ENCODE data around the gene LOXHD1.

LOXHD1 gene

DNA sequence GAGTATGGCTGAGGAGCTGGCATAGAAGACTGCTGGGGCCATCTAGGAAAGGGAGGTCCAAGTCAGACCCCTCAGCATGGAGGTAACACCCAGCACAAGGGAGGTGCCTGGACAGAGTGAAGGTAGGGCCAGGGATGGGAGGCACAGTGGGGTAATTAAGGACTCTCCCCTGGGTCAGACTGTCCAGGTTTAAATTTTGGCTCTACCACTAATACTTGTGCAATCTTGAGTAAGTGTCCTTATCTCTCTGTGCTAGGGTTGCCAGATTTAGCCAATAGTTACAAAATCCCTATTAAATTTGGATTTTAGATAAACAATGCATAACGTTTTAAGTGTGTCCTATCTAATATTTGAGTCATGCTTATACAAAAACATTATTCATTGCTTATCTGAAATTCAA is 109.5 kb downstream of the LOXHD1 start:
- in situ Hi-C loops (cut with HindIII; ENCODE audit: low sequenced_read_pairs), result no loop called here

DNA sequence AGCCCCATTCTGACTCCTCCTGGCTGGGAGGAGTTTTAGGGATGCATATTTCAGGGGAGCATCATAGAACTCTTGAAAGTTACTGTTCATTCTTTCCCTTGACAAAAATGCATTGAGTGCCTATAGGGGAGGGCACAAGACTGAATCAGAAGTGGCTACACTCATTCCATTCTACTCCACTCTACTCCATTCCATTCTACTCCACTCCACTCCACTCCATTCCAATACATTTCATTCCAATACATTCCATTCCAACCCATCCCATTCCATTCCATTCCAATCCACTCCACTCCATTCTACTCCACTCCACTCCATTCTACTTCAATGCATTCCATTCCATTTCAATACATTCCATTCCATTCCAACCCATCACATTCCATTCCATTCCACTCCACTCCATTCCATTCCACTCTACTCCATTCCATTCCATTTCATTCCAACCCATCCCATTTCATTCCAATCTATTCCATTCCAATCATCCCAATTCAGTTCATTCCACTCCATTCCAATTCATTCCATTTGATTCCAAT is 110.8 kb downstream of the LOXHD1 start:
- in situ Hi-C loops (cut with HindIII; ENCODE audit: low sequenced_read_pairs), result no loop called here

DNA sequence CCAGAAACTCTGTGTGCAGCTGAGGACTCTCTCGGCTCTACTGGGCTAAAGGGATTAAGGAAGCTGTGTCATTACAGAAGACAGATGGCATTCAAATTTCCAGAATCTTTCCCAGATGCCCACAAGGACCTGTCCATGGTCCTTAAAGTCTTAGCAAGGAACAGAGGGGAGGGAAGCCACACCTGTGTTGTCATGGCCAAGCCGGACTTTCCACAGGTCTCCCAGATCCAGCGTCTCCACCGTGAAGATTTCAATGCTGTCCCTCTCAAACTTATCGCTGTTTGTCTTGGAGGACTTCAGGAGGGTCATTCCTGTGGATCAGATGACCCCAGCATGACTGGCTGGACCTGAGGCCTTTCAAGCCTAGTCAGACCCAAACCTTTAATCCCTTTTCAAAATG is 114.5 kb downstream of the LOXHD1 start:
- in situ Hi-C loops (cut with HindIII; ENCODE audit: low sequenced_read_pairs), result no loop called here

DNA sequence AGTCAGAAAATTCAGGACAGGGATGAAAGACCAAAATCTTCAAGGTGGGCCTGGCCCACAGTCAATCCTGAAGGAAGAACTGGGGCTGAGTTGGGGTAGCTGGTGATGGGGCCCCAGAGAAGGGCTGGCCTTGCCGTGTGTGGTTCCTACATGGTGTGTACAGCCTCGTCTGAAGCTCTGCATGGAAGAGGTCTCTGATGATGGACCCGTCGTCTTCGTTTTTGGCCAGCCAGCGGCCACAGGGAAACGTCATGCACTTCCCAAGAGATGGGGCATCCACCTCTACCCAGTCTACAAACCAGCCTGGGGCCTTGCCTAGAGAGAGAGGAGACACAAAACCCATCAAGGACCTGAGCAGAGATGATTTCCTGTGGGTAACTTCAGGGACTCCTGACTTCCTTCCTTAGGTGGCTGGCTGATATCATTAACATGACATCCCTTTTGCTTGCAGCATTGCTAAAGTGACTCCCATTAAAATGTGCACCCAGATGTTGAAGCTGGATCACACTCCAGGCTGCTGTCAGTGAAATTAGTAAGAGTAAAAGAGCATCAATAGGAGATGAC is 115.3 kb downstream of the LOXHD1 start:
- in situ Hi-C loops (cut with HindIII; ENCODE audit: low sequenced_read_pairs), result no loop called here

DNA sequence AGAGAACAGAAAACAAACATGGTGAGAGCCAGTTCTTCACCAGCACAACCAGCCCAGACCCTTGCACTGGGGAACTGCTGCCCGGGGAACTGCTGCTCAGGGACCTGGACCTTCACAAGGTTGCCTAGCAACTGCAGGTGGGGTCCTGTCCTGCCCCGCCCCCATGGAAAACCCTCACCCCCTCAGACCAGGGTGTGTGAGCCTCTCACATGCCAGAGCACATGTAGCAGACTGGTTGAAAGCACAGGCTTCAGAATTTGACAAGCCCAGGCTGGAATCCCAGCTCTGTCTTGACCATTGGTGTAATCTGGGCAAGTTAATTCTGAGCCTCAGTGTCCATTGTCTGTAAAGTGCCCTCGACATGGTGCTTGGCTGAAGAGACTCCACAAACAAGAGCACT is 118.6 kb downstream of the LOXHD1 start:
- in situ Hi-C loops (cut with HindIII; ENCODE audit: low sequenced_read_pairs), result no loop called here

DNA sequence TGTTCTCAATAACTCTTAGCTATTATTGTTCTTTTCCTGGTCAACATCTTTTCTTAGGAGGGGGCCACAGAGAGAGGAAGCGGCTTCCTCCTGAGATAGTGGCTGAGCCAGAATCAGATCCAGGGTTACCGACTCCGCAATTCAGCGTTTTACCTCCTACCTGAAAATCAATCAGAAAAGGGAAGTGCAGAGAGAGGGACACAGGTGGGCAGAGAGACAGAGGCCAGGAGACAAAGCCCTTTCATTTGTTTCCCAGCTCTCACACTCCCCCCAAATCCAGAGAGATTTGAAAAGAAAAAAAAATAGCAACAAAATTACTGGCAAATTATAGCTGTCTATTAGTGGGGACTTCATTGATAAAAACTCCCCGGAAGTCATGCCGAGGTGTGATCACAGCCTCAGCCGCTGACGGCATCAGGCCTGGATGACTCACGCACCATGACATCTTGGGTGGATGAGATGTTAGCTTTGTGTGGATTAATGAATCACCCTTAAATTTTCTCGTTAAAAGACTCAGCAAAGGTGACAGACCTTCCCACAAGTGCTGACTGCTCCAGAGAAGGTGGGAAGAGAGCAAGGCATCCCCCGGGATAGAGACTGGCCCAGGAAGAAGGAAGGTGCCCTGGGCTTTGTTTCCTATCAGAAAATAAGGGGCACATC is 120.7 kb downstream of the LOXHD1 start:
- in situ Hi-C loops (cut with HindIII; ENCODE audit: low sequenced_read_pairs), result no loop called here

DNA sequence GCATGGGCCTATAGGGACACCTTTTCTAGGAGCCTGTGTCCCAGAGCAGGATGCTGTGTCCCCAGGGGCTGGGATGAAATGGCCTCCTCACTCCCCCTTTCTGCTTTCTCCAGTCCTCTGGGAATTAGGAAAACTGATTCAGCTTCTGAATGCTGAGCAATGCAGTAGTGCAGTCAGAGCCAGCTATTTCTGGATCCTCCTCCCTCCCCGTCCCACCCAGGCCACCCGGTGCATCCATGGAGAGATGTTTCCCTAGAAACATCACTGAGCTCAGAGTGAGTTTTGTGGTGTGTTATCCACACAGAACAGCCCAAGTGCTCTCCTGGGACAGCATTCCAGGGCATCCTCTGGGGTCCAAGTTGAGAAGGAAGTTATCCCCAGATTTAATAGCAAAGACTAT is 125.5 kb downstream of the LOXHD1 start:
- in situ Hi-C loops (cut with HindIII; ENCODE audit: low sequenced_read_pairs), result no loop called here

DNA sequence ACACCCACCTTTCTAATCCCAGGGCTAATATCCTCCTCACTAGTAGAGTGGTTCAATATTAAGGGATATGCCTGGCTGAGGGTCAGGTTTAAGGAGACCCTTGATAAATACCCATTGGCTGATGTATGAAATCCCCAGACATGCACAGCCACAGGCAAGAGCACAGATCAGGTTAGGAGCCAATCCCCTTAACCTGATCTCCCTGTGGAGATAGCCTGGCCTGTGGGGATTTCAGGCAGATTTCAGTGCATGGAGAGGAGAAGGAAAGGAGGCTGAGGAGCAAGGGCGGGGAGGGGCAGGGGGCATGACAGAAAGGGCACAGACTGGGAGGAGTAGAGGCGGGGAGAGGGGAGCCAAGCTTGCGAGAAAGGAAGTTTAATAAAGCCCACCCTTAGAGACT is 129.0 kb downstream of the LOXHD1 start:
- in situ Hi-C loops (cut with HindIII; ENCODE audit: low sequenced_read_pairs), result no loop called here

DNA sequence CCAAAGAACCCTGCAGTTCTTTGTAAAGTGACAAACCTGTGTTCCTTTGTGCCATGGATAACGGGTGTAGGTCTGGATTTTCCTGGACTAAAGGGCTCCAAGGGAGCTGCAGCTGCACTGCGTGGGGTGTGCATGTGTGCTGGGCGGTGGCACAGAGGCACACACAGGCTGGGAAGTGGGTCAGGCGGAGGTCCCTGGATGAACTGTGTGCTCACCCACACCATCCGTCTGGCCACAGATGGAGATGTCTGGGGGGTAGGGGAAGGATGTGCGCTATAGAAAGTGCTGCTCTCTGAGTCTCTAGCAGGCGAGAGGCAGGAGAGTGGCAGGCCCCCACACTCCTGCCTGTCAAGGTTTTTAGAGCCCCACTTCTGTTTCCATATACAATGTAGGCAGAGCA is 137.2 kb downstream of the LOXHD1 start:
- in situ Hi-C loops (cut with HindIII; ENCODE audit: low sequenced_read_pairs), result no loop called here

DNA sequence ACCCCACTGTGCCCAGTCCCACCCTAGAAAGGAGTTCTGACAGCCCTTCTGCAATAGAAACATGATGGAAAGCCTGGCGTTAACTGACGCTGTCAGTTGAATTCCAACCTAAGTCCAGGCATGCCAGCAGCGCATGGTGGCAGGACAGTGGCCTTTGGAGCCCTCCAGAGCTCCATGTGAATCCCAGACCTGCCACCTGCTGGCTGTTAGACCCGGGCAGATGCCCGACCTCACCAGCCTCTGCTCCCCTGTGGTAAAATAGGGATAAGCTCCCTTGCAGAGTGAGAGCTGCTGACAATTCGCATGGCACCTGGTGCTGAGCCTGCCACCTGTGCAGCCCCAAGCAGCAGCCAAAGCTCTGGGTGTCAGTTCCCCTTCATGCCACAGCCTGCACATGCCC is 138.6 kb downstream of the LOXHD1 start:
- in situ Hi-C loops (cut with HindIII; ENCODE audit: low sequenced_read_pairs), result no loop called here

DNA sequence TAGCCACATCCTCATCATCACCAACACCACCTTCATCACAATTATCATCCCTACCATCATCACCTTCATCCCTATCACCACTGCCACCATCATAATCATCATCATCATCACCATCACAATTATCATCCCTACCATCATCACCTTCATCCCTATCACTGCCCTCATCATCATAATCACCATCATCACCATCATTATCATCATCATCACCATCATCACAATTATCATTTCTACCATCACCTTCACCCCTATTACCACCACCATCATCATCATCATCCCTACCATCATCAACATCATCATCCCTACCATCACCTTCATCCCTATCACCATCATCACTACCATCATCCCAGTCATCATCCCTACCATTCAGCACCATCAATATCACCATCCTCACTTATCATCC is 140.5 kb downstream of the LOXHD1 start:
- in situ Hi-C loops (cut with HindIII; ENCODE audit: low sequenced_read_pairs), result no loop called here

DNA sequence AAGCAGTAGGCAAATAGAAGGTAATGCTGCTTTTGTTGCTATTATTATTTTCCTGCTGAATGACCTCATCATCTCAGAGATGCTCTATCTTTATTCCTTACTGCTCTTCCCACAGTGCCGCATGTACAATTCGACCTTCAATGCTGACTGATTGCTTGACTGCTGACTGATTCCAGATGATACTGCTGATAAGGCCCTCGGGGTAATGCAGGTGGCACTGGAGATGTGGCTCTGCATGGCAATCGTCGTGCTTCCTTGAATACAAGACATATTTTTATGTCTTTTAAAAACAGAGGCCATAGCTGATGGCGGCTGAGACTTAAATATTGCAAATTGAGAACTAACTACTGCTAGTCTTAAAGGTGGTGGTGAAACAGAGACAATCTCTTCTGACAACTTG is 146.6 kb downstream of the LOXHD1 start:
- in situ Hi-C loops (cut with HindIII; ENCODE audit: low sequenced_read_pairs), result no loop called here

DNA sequence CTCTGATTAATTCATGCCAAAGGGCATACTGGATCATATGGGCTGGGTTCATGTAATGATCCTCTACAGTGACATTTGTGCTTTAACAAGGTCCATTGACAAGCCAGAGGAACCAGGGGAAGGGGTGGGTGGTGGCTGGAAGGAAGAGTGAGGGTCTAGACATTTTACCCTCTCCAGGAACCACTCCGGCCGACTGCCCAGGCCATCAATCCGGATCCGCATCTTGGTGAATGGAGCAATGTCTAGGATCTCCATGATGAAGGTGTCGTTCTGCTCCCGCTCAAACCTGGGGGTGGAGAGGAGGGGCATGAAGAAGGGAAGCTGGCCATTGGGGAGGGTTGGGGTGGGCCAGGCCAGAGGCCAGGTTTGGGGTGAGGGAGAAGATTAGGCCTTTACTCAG is 147.5 kb downstream of the LOXHD1 start:
- in situ Hi-C loops (cut with HindIII; ENCODE audit: low sequenced_read_pairs), result no loop called here

DNA sequence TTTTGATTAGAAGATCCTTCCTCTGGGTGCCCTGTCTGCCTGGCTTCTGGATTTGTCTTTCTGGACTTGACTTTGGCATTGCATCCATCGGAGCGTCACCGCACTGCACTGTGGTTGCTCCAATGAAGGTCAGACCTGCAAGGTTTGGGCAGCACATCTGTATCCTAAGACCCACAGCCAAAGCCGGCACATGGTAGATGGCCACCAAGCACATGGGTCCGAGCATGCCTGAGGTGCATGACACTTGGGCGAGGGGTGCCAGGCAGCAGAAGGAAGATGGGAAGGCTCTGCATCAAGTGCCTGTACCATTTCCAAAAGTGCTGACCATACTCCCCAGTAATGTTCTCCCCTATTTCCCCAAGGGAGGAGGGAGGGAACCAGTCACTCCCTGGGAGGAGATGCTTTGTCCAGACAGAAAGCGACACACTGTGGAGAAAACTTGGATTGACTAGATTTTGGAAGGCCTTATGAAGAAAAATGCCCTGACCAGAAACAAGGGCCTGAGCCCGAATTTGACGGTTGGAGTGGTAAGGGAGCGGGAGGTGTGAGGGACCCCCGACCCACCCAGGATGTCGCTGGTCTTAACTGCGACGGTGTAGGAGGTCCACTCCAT is 149.9 kb downstream of the LOXHD1 start:
- in situ Hi-C loops (cut with HindIII; ENCODE audit: low sequenced_read_pairs), result no loop called here

DNA sequence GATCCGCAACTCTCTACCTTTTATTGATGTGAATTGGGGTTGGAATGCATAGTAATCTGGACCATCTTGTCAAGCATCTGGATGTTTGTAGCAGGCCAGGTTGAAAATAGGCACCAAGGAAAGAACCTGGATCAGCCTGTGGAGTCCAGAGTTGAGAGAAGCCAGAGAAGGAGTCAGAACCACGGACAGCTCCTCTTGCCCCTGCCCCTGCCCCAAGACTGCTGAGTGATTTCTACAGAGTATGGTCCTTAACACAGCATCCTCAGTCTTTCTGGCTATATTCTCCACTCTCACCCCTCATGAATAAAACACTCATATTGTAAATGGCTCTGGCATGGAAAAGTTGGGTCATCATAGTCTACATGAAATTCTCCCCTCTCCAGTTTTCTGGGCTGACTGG is 154.6 kb downstream of the LOXHD1 start:
- in situ Hi-C loops (cut with HindIII; ENCODE audit: low sequenced_read_pairs), result no loop called here

DNA sequence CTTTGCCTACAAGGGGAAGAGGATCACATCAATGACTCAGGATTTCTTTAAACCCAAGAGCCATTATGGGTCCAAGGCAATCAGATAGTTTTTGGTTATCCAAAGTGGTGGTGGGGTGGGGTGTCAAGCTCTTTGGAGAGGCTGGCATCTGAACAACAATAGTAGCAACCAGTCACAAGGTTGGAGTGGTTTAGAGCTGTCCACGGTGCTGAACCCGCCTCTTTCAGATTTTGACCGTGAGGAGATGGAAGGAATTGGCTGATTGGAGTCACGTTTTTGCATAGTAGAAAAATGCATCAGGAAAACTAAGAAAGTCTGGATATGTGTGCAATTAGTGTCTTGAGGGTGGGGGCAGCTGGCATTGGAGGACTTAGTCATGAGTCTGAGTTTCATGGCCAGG is 159.9 kb downstream of the LOXHD1 start:
- in situ Hi-C loops (cut with HindIII; ENCODE audit: low sequenced_read_pairs), result no loop called here

DNA sequence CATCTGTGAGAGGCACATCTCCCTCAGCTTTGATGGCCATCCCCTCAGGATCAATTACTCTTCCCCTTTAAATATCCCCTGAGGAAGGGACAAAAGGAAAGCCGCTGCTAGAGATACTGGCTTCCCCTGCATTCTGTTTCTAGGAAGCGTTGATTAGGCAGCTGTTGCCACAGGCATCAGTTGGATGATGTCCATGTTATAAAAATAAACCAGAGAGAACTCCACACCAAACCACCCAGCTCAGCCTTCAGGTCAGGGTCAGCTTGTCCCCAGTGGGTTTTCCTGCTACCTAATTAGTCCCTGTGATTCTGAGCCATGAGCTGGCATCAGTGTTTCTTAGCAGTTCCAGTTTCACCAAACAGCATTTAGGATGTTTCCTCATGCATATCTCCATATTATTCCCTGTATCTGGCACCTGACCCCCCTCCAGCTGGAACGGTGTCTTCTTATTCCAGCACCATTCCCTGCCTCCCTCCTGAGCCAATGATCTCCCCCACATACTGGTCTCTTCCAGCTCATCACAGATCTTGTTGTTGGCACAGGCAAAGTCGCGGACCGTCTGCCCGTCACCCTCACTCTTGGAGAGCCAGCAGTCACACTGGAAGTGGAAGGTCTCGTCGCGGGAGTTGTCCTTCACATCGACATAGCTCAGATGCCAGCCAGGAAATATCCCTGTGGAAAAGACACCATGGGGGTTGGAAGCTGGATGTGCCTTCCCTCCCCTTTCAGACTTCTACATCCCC is 168.4 kb downstream of the LOXHD1 start:
- in situ Hi-C loops (cut with HindIII; ENCODE audit: low sequenced_read_pairs), result no loop called here

DNA sequence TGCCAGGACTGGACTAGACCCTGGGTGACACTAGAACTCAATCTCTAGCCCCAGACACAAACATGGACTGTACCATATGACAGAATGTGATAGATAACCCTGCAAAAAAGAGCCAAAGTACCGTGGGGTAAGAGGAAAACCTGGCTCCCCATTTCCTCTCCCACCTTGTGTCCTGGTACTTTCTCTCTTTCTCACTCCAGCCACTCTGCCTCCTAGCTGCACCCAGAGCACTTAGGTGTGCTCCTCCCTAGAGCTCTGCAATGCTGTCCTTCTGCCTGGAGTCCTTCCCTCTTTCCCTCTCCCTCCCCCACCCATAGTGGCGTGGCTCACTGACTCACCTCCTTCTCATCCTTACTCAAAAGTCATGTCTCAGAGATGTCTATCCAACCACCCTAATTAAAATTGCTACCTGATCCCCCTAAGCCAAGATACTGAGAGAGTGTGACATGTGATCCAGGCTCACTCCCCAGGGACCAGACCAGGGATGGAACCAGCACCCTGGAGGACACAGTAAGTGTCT is 171.3 kb downstream of the LOXHD1 start:
- in situ Hi-C loops (cut with HindIII; ENCODE audit: low sequenced_read_pairs), result no loop called here

DNA sequence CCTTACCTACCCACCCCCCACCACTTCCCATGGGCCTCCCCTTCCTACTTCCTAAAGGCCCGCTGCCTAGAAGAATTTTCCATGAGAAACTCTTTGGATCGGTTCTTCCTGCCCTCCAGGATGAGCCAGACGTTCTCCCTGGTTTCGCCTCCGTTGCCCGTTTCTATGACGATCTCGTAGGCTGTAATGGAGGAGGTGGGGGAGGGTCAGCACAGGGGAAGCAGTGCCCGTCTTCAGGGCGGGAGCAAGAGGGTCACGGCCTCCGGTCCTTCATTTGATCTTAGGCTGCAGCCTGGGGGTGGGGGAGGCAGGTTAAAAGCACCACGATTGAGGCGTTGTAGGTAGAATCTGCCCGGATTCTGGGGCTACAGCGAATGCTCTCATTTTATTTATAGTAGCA is 172.0 kb downstream of the LOXHD1 start:
- in situ Hi-C loops (cut with HindIII; ENCODE audit: low sequenced_read_pairs), result no loop called here

DNA sequence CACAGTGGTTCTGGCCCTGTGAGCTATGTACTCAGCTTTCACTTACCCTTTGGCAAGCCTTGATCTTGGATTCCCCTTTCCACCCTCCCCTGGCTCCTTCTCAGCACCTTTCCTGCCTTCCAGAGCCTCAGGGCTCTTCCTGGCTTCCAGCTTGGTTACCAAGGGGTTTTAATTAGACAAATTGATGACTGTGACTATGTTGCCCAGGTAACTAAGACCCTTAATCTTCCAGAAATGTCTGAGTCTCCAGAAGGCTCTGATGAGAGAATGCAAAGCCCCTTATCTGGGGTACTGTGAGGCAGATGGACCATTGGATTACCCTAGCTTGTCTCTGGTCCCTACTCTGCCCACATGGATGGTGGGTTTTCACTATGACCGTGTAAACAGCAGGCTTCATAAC is 174.2 kb downstream of the LOXHD1 start:
- in situ Hi-C loops (cut with HindIII; ENCODE audit: low sequenced_read_pairs), result no loop called here

DNA sequence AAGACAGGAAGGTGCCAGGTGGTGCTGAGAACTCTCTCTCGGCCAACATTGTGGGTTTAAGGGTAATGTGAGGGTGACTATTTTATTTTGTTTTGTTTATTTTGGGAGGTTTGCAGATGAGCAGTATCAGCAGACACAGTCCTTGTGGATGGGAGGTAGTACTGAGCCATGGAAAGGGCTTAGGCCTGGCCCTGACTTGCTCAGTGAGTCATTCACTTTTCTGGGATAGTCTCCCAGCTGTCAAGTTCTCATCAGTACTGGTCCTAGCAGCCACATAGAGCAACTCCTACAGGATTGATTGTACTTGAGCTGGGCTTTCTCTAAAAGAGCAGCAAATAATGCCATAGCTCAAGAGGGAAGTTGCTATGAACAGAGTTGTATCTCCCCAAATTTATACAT is 175.2 kb downstream of the LOXHD1 start:
- in situ Hi-C loops (cut with HindIII; ENCODE audit: low sequenced_read_pairs), result no loop called here
